HG02610 (cell line): Measurements from ENCODE around the gene AUTS2.

ENCODE experiments used
- ATAC-seq: cut with Tn5 transposase; IDR thresholded peaks from one replicate; pipeline ENCODE4 v1.9.1; 2021; ENCODE audit warnings: mild to moderate bottlenecking, moderate library complexity; ENCODE audit not compliant: unreplicated experiment

The AUTS2 gene

GRCh38 chr7:70497793-70498192, 899.5 kb downstream of the AUTS2 start:
- ATAC-seq = no peak

GRCh38 chr7:70498232-70498992, 900.1 kb downstream of the AUTS2 start:
- no peak for ATAC-seq

GRCh38 chr7:70500261-70500660, 902.0 kb downstream of the AUTS2 start:
- no peak for ATAC-seq

GRCh38 chr7:70502117-70502863, 904.0 kb downstream of the AUTS2 start:
- no peak for ATAC-seq

GRCh38 chr7:70504254-70504653, 906.0 kb downstream of the AUTS2 start:
- ATAC-seq = no peak

GRCh38 chr7:70505468-70505867, 907.2 kb downstream of the AUTS2 start:
- no peak for ATAC-seq

GRCh38 chr7:70505886-70506285, 907.6 kb downstream of the AUTS2 start:
- no peak for ATAC-seq

- no peak for ATAC-seq
These were observed 908.2 kb downstream of the AUTS2 start for GRCh38 chr7:70506434-70506833.

- no peak for ATAC-seq
These were observed 913.9 kb downstream of the AUTS2 start for GRCh38 chr7:70512144-70512543.

GRCh38 chr7:70512761-70513160, 914.5 kb downstream of the AUTS2 start:
- ATAC-seq = no peak

GRCh38 chr7:70520611-70521010, 922.3 kb downstream of the AUTS2 start:
- no peak for ATAC-seq

GRCh38 chr7:70523249-70523988, 925.1 kb downstream of the AUTS2 start:
- ATAC-seq = no peak

GRCh38 chr7:70523989-70524351, 925.7 kb downstream of the AUTS2 start:
- no peak for ATAC-seq

GRCh38 chr7:70525991-70526390, 927.7 kb downstream of the AUTS2 start:
- ATAC-seq = no peak

- ATAC-seq = no peak
These were observed 929.3 kb downstream of the AUTS2 start for GRCh38 chr7:70527520-70528115.

- no peak for ATAC-seq
These were observed 931.2 kb downstream of the AUTS2 start for GRCh38 chr7:70529436-70529835.

GRCh38 chr7:70529914-70530585, 931.8 kb downstream of the AUTS2 start:
- no peak for ATAC-seq

GRCh38 chr7:70533614-70534013, 935.3 kb downstream of the AUTS2 start:
- no peak for ATAC-seq

- no peak for ATAC-seq
These were observed 940.9 kb downstream of the AUTS2 start for GRCh38 chr7:70539205-70539604.

GRCh38 chr7:70539617-70540016, 941.3 kb downstream of the AUTS2 start:
- no peak for ATAC-seq

GRCh38 chr7:70540641-70541040, 942.4 kb downstream of the AUTS2 start:
- ATAC-seq = no peak
